HG03342 (cell line): ENCODE results near the gene MVD.

ENCODE experiments used
- ATAC-seq: cut with Tn5 transposase; IDR thresholded peaks from one replicate; pipeline ENCODE4 v1.9.1; 2021; ENCODE audit warnings: mild to moderate bottlenecking, moderate library complexity; ENCODE audit not compliant: unreplicated experiment

MVD gene

GRCh38 chr16:88645941-88646340 is 16.9 kb downstream of the MVD start:
- no peak for ATAC-seq

- ATAC-seq = no peak
Observed at GRCh38 chr16:88645455-88645854, 17.4 kb downstream of the MVD start.

DNA sequence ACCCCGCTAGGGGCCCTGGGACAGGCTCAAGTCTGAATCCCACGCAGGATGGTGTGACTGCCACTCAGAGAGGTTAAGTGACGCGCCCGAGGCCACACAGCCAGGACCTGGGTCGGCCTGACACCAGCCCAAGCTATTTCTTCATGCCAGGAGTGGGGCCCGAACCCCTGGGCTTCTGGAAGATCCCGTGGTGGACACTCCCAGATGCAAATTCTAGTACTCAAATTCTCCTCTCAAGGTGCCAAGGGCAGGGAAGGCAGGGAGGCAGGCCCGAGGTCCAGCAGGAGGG is 19.3 kb downstream of the MVD start:
- ATAC-seq = no peak

GRCh38 chr16:88642881-88643643 is 19.8 kb downstream of the MVD start:
- ATAC-seq = no peak

DNA sequence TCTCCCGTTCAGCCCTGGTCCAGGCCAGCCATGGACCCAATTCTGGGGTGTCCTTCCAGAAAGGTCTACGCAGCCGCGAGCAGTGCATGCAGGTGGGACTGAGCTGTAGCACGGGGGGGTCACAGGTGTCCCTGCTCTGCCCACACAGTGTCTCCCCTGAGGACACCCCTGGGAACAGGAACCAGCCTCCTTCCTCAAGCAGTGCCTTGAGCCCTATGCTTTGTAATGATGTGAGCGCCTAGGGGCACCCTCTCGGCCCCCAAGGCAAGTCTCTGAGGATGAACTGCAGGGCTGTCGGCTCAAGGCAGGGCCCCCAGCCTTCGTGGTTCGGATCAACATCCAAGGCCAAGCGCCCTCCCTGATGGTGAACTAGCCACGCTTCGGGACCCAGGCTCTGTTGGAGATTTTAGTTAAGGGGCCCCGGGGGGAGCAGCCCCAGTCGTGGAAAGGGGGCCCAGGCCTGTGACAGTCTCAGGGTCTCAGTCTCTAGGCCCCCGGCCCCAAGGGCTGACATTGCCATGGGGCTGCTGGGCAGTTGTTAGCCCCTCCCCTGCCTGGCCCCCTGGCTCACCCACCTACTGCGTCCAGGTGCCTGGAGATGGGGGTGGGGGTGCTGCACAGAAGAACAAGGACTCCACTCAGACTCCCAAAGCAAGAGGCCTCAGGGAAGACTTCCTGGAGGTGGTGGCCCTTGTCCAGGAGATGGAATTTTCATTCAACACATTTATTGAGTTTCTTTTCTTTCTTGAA is 22.2 kb downstream of the MVD start:
- ATAC-seq = no peak

DNA sequence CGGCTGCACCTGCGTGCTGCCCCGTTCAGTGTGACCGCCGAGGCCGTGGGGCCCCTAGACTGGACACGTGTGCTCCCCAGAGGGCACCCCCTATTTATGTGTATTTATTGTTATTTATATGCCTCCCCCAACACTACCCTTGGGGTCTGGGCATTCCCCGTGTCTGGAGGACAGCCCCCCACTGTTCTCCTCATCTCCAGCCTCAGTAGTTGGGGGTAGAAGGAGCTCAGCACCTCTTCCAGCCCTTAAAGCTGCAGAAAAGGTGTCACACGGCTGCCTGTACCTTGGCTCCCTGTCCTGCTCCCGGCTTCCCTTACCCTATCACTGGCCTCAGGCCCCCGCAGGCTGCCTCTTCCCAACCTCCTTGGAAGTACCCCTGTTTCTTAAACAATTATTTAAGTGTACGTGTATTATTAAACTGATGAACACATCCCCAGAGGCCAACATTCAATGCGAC is 22.8 kb downstream of the MVD start:
- ATAC-seq = no peak

DNA sequence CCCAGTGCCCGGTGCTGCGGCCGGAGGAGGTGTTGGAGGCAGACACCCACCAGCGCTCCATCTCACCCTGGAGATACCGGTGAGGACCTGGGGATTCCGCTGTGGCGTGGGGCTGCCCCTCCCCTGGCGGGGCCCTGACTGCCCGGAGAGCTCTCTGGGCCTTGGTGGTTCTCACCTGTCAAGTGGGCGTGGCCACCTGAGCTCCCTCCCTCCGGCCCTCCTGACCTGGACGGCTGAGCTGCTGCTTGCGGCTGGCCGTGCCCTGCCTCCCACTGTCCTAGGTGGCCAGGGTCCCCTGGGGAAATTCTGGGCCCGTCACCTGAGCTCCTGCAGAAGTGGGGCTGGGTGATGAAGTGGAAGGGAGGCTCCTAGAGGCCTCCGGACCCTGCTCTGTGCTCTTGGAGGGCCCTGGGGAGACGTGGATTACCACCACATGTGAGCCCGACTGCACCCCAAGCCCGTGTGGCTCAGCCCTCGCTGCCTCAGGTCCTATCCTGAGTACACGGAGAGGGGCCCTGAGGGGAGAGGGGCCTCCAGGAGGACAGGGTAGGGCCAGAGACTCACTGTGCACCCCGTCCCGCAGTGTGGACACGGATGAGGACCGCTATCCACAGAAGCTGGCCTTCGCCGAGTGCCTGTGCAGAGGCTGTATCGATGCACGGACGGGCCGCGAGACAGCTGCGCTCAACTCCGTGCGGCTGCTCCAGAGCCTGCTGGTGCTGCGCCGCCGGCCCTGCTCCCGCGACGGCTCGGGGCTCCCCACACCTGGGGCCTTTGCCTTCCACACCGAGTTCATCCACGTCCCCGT is 23.5 kb downstream of the MVD start:
- ATAC-seq = no peak

GRCh38 chr16:88638323-88639230 is 24.3 kb downstream of the MVD start, which contains the start of gene IL17C:
Gene IL17C (plus strand): TSS chr16:88638572. CDS start chr16:88638642, 70 bp downstream.
- no peak for ATAC-seq

GRCh38 chr16:88636488-88637265 is 26.2 kb downstream of the MVD start:
- no peak for ATAC-seq

DNA sequence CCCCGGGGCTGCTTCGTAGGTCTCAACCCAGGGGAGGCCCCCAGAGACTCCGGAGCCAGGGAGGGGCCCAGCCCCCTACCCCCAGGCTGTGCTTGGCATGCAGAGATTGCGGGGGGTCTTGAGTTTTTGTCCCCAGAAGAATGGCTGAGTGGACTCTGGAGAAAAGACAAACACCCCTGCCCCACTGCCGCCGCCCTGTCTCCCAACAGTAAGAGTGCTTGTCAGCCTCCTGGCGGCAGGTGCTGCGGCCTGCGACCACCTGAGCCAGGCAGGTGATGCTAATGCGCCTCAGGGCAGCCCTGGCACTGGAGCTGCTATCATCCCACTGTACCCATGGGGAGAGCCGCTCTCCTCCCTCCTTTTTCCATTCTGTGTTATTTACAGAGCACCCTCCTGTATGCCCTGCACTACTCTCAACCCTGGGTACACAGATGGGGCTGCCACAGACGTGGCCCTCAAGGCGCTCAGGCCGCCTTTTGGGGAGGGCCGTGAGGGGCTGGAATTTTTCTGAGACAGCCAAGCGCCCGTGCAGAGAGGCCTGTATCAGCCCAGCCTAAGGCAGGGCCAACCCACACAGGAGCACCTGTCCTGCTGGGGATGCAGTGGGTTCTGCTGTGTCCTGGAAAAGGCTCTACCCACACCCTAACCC is 27.1 kb downstream of the MVD start:
- no peak for ATAC-seq

GRCh38 chr16:88634994-88635670 is 27.8 kb downstream of the MVD start:
- ATAC-seq = no peak

- peak; percentile 37 for ATAC-seq
Observed at GRCh38 chr16:88634141-88634993, 28.5 kb downstream of the MVD start.

DNA sequence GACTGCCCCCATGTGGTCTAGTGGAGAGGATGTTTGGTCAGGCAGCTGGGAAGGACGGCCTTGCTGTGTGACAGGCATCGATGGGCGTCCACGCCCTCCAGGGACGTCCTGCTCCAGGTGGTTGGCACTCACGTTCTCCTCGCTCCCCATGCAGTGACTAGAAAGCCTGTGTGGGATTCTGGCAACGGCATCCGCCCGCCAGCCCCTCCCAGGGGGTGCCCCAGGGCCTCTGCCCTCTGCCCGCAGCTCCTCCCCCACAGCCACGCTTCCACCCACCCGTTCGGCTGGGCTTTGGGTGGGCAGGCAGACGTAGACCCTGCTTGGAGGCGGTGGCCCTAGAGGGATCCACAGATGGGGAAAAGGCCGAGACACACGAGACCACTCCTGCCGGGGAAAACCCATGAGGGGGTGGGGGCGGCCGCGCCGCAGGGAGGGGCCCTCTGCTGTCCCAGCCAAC is 29.2 kb downstream of the MVD start:
- ATAC-seq = peak; percentile 14

GRCh38 chr16:88632587-88632930 is 30.3 kb downstream of the MVD start:
- no peak for ATAC-seq

DNA sequence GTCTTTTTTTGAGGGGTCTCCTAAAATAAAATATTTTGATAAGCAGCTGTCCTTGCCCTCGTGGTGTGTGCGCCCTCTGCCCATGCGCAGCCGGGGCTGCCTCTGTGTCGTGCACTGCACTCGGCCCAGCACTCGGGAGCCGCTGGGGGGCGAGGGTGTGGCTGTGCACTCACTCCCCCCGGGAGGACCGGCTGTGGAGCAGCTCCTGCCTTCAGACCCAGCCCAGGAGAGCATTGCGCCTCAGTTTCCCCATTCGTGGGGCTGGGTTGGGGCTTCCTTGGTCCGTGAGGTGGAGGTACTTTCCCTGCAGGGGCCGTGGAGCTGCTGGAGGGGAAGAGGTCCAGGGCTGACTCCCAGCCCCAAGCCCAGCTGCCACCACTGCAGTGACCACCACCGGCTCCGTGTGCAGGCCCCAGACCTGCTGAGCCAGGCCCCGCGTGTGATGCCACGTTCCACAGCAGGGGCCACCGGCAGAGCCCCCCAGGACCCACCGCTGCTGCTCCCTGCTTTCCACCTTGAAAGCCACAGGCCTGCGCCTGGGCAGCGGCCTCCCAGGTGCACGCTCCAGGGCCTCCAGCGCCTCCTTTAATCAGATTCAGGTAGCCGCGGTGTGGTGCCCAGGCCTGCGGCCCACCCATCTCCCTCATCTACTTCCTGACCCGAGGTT is 30.8 kb downstream of the MVD start:
- no peak for ATAC-seq

DNA sequence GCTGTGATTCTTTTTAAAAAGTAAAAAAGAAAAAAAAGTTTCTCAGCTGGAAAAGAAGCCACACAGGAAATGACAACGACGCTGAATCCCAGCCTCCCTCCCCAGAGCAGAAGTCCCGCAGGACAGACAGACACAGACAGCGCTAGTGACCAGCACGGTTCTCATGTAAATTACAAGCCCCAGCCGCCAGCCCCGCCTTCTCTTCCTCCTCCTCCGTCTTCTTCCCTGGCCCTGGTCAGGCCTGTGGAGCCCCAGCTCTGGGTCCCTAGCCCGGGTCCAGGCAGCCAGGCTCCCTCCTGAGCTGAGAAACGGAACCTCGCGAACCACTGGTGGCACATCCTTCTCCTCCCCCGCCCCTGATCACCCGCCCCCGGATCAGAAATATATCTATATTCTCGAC is 31.5 kb downstream of the MVD start:
- ATAC-seq = no peak

GRCh38 chr16:88630941-88631340 is 31.9 kb downstream of the MVD start:
- no peak for ATAC-seq
